H1 (cell line): ENCODE measurements around the gene ZNRF3. TPM values are rescaled to one million over a fixed set of nuclear protein-coding genes. Genes with fewer than 3 reads are reported as not detected.

Source experiments
- GABPA ChIP-seq: IDR thresholded peaks from 2 replicates; pipeline ENCODE4 v1.6.1; 2011; ENCODE audit warnings: mild to moderate bottlenecking, low read length, moderate library complexity, borderline replicate concordance; ENCODE audit not compliant: insufficient read depth
- polyA plus RNA-seq, 7 experiments: library from polyadenylated mRNA; depleted of rRNA in 3 of 7; stranded (reverse) in 5 of 7; unstranded in 2 of 7; fragments of >200 nt in 5 of 7; fragments of 200-250 nt in 2 of 7; gene quantifications; 1 replicate in 5 of 7; 2 replicates in 1 of 7; 4 replicates in 1 of 7; pipeline versions ENCODE4 v1.2.1 to v1.2.3, GENCODE V29; 2011 to 2013; ENCODE audit warnings: missing spikeins in 2 of 7, mixed read lengths in 2 of 7
- total RNA-seq: library from RNA; stranded (reverse); fragmentation: NEBNext Ultra II Directional; extraction: Animal tissue kit (Norgen Biotek cat#: 25700); gene quantifications from 2 replicates; pipeline ENCODE4 v1.2.1, GENCODE V29; 2021

ZNRF3 gene
- total and polyA plus RNA-seq, 2 of the 8 experiments (the other 6 are each of a cell fraction or from before 2014, with no cell fraction given) = 14.1 to 21.7 TPM

- no peak for TF ChIP-seq GABPA
Measured at GRCh38 chr22:28951530-28951929, 68.2 kb downstream of the ZNRF3 start (continued).
